Colonic mucosa (tissue), 4 donors: ENCODE results near the gene NPTX1. TPM values are rescaled to one million over a fixed set of nuclear protein-coding genes. Genes with fewer than 3 reads are reported as not detected.

Experiments used
- DNase-seq: peaks from one replicate; pipeline ENCODE4 v3.0.0-alpha.2; 2020
- H3K27ac ChIP-seq: fragments of 200-600 bp; one replicate; pipeline ENCODE4 v1.8.0; 2021
- H3K27me3 ChIP-seq: fragments of 200-600 bp; one replicate; pipeline ENCODE4 v1.8.0; 2021
- H3K36me3 ChIP-seq: fragments of 200-600 bp; one replicate; pipeline ENCODE4 v1.8.0; 2021
- H3K4me1 ChIP-seq: fragments of 200-600 bp; one replicate; pipeline ENCODE4 v1.8.0; 2021; ENCODE audit warnings: mild to moderate bottlenecking
- H3K4me3 ChIP-seq: fragments of 200-600 bp; one replicate; pipeline ENCODE4 v1.8.0; 2021
- H3K9ac ChIP-seq, 2 donors: one replicate each; pipeline ENCODE4 v1.7.0; 2013; ENCODE audit warnings: control low read depth in 2 of 2, low read depth in 2 of 2, low read length in 2 of 2
- H3K9me3 ChIP-seq: fragments of 200-600 bp; one replicate; pipeline ENCODE4 v1.8.0; 2021
- CTCF ChIP-seq: fragments of 200-600 bp; IDR thresholded peaks from one replicate; pipeline ENCODE4 v1.8.0; 2022; ENCODE audit warnings: antibody characterized with exemption, mild to moderate bottlenecking
- intact Hi-C: fragments of 100-400 bp; cut with DNase I; formaldehyde crosslinking; loops from one replicate; pipeline ENCODE4 v1.14.1; 2022
- total RNA-seq, 2 donors: library from RNA; stranded (reverse); fragmentation: NEBNext Ultra II Directional in 1 of 2; extraction: Animal tissue kit (Norgen Biotek cat#: 25700) in 1 of 2; gene quantifications; one replicate each; pipeline ENCODE4 v1.2.1, GENCODE V29; 2021
- donor health status: healthy.
- donor health status: DM: no; HTN: no; CAD: no.
- donor health status: DM: no; HTN: no; CAD: no.

Gene NPTX1
- total RNA-seq, 2 donors from 2014 or later = 0.10 to 7.1 TPM

GRCh38 chr17:80519091-80519781, 42.8 kb upstream of the NPTX1 start:
- DNase-seq = no peak
- Histone ChIP-seq H3K36me3 (no peaks in the 10 kb centered on the region), H3K27me3 (no peaks in the 10 kb centered on the region), H3K9ac (no peak overlapping the region), H3K4me1 (no peaks in the 10 kb centered on the region), H3K4me3 (no peak overlapping the region), H3K27ac (no peak overlapping the region), H3K9me3 (no peaks in the 10 kb centered on the region)
- intact Hi-C loops = no loop called here
- no peak for TF ChIP-seq CTCF

GRCh38 chr17:80518392-80518791, 42.0 kb upstream of the NPTX1 start:
- intact Hi-C loops = no loop called here
- no peak overlapping the region for H3K4me3 ChIP-seq
- no peaks in the 10 kb centered on the region for H3K36me3 ChIP-seq
- no peak for DNase-seq
- H3K27ac ChIP-seq = no peak overlapping the region
- H3K4me1 ChIP-seq = no peaks in the 10 kb centered on the region
- no peaks in the 10 kb centered on the region for H3K9me3 ChIP-seq
- no peaks in the 10 kb centered on the region for H3K27me3 ChIP-seq
- TF ChIP-seq CTCF = no peak
- no peak overlapping the region for H3K9ac ChIP-seq

GRCh38 chr17:80517641-80518040, 41.2 kb upstream of the NPTX1 start:
- Histone ChIP-seq H3K27me3 (no peaks in the 10 kb centered on the region), H3K4me3 (no peak overlapping the region), H3K9ac (no peak overlapping the region), H3K36me3 (no peaks in the 10 kb centered on the region), H3K9me3 (no peaks in the 10 kb centered on the region), H3K27ac (no peak overlapping the region), H3K4me1 (no peaks in the 10 kb centered on the region)
- DNase-seq = no peak
- intact Hi-C loops = no loop called here
- TF ChIP-seq CTCF = no peak

GRCh38 chr17:80516171-80516932, 39.9 kb upstream of the NPTX1 start:
- DNase-seq = no peak
- Histone ChIP-seq H3K4me1 (no peaks in the 10 kb centered on the region), H3K36me3 (no peaks in the 10 kb centered on the region), H3K9ac (no peak overlapping the region), H3K4me3 (no peak overlapping the region), H3K27me3 (no peaks in the 10 kb centered on the region), H3K9me3 (no peaks in the 10 kb centered on the region), H3K27ac (no peak overlapping the region)
- TF ChIP-seq CTCF = no peak
- intact Hi-C loops = no loop called here

GRCh38 chr17:80513892-80514291, 37.5 kb upstream of the NPTX1 start:
- DNase-seq = no peak
- H3K9me3 ChIP-seq = no peaks in the 10 kb centered on the region
- H3K4me1 ChIP-seq = no peaks in the 10 kb centered on the region
- intact Hi-C loops = no loop called here
- H3K27me3 ChIP-seq = no peaks in the 10 kb centered on the region
- TF ChIP-seq CTCF = no peak
- H3K9ac ChIP-seq = no peak overlapping the region
- H3K27ac ChIP-seq = no peak overlapping the region
- H3K4me3 ChIP-seq = no peak overlapping the region
- no peaks in the 10 kb centered on the region for H3K36me3 ChIP-seq
